Right lobe of liver (tissue), 4 donors: ENCODE results near the gene CSPG5.

Experiments
- CTCF ChIP-seq, 4 donors: fragments of 200-600 bp in 3 of 4; fragments of 450-650 bp in 1 of 4; IDR thresholded peaks; one replicate each; pipeline versions ENCODE4 v1.5.1 to v1.8.0; 2016 to 2022; ENCODE audit warnings: antibody characterized with exemption in 4 of 4, mild to moderate bottlenecking in 2 of 4
- POLR2A ChIP-seq: fragments of 450-650 bp; IDR thresholded peaks from one replicate; pipeline ENCODE4 v1.6.1; 2017; ENCODE audit warnings: antibody characterized with exemption, mild to moderate bottlenecking
- donor health status: DM: no; HTN: no; CAD: no.
- donor health status: DM: no; HTN: no; CAD: no.
- donor health status: DM: no; HTN: yes; CAD: no.

DNA sequence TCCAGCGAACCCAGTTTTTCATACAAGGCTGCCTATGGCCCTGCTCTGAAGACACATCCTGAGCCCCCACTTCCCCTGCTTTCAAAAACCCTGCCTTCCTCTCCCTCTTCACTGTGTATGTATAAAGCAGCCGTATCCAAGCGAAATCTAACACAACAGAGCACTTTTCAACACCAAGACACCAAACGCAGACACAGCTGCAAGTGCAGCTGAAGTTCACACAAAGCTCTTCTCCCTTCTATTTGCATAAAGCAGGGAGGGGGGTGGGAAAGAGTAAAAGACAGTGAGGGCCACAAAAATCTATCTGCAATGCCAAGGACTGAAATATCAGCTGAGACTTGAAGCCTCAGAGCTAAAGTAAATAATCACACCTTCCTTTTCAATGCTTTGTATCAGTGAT is 35.1 kb upstream of the CSPG5 start:
- TF ChIP-seq CTCF (IDR thresholded peaks at IDR 0.05) (no peak), POLR2A (no peak)
